Endothelial cell (in vitro differentiated cells): ENCODE data around the gene PASK. TPM values are rescaled to one million over a fixed set of nuclear protein-coding genes. Genes with fewer than 3 reads are reported as not detected.

Experiments
- DNase-seq: peaks from one replicate; pipeline ENCODE4 v3.0.0; 2021; ENCODE audit warnings: low spot score
- H3K27ac Mint-ChIP-seq: one replicate; pipeline ENCODE4 v1.8.0; 2021; ENCODE audit warnings: mixed read lengths, inconsistent platforms; ENCODE audit not compliant: unreplicated experiment
- H3K27me3 Mint-ChIP-seq: one replicate; pipeline ENCODE4 v1.8.0; 2021; ENCODE audit warnings: mild to moderate bottlenecking, moderate library complexity, mixed read lengths, inconsistent platforms; ENCODE audit not compliant: unreplicated experiment
- H3K36me3 Mint-ChIP-seq: one replicate; pipeline ENCODE4 v1.8.0; 2021; ENCODE audit warnings: mild to moderate bottlenecking, low read depth, mixed read lengths, inconsistent platforms; ENCODE audit not compliant: unreplicated experiment
- H3K4me1 Mint-ChIP-seq: one replicate; pipeline ENCODE4 v1.8.0; 2021; ENCODE audit warnings: mild to moderate bottlenecking, mixed read lengths, inconsistent platforms; ENCODE audit not compliant: unreplicated experiment
- H3K4me3 Mint-ChIP-seq: one replicate; pipeline ENCODE4 v1.8.0; 2021; ENCODE audit warnings: mild to moderate bottlenecking, mixed read lengths, inconsistent platforms; ENCODE audit not compliant: unreplicated experiment
- H3K9me3 Mint-ChIP-seq: one replicate; pipeline ENCODE4 v1.8.0; 2021; ENCODE audit warnings: mixed read lengths, inconsistent platforms; ENCODE audit not compliant: unreplicated experiment
- CTCF ChIP-seq: fragments of 200-600 bp; sonication (generic); IDR thresholded peaks from one replicate; pipeline ENCODE4 v1.5.0; 2021; ENCODE audit warnings: antibody characterized with exemption; ENCODE audit not compliant: unreplicated experiment
- total RNA-seq: library from RNA; stranded (reverse); fragmentation: NEBNext Ultra II Directional; extraction: Animal tissue kit (Norgen Biotek cat#: 25700); gene quantifications from one replicate; pipeline ENCODE4 v1.2.1, GENCODE V29; 2021; ENCODE audit not compliant: unreplicated experiment

Gene PASK
- total RNA-seq, 1 donor from 2014 or later, result 39.7 TPM

GRCh38 chr2:241112046-241112445 is 37.2 kb downstream of the PASK start:
- H3K36me3 Mint-ChIP-seq, result peaks cover 33% of the 10 kb centered on the region
- H3K4me1 Mint-ChIP-seq, result peaks cover 39% of the 10 kb centered on the region
- H3K9me3 Mint-ChIP-seq, result no peaks in the 10 kb centered on the region
- H3K27ac Mint-ChIP-seq, result peak overlapping the region; percentile 81
- peak overlapping the region; percentile 3 for H3K4me3 Mint-ChIP-seq
- H3K27me3 Mint-ChIP-seq, result peaks cover 9% of the 10 kb centered on the region
- no peak for TF ChIP-seq CTCF
- DNase-seq, result no peak

GRCh38 chr2:241111440-241111805 is 37.8 kb downstream of the PASK start:
- Mint-ChIP-seq H3K4me1 (peaks cover 43% of the 10 kb centered on the region), H3K4me3 (no peak overlapping the region)

GRCh38 chr2:241110607-241111439 is 38.4 kb downstream of the PASK start:
- Mint-ChIP-seq H3K36me3 (peaks cover 31% of the 10 kb centered on the region), H3K27me3 (peaks cover 6% of the 10 kb centered on the region), H3K4me1 (peaks cover 49% of the 10 kb centered on the region), H3K4me3 (no peak overlapping the region), H3K27ac (no peak overlapping the region), H3K9me3 (no peaks in the 10 kb centered on the region)
- no peak for TF ChIP-seq CTCF
- DNase-seq, result no peak

More at GRCh38 chr2:241111440-241111805, 37.8 kb downstream of the PASK start:
- Mint-ChIP-seq H3K27me3 (peaks cover 9% of the 10 kb centered on the region), H3K36me3 (peaks cover 35% of the 10 kb centered on the region), H3K27ac (peak overlapping the region; percentile 81), H3K9me3 (no peaks in the 10 kb centered on the region)
- TF ChIP-seq CTCF, result no peak
- no peak for DNase-seq

- peaks cover 29% of the 10 kb centered on the region for H3K36me3 Mint-ChIP-seq
- DNase-seq, result no peak
- peaks cover 53% of the 10 kb centered on the region for H3K4me1 Mint-ChIP-seq
- H3K4me3 Mint-ChIP-seq, result peak overlapping the region; percentile 35
- no peak for TF ChIP-seq CTCF
- no peaks in the 10 kb centered on the region for H3K9me3 Mint-ChIP-seq
- H3K27ac Mint-ChIP-seq, result peak overlapping the region; percentile 95
- peaks cover 6% of the 10 kb centered on the region for H3K27me3 Mint-ChIP-seq
These were observed 39.1 kb downstream of the PASK start for GRCh38 chr2:241110089-241110606.
